Right lobe of liver (tissue), 4 donors: ENCODE data around the gene EXD3.

Experiments
- POLR2A ChIP-seq: fragments of 450-650 bp; IDR thresholded peaks from one replicate; pipeline ENCODE4 v1.6.1; 2017; ENCODE audit warnings: antibody characterized with exemption, mild to moderate bottlenecking
- TF ChIP-seq, protein P1 (sequence below), 4 donors: fragments of 200-600 bp in 3 of 4; fragments of 450-650 bp in 1 of 4; IDR thresholded peaks; one replicate each; pipeline versions ENCODE4 v1.5.1 to v1.8.0; 2016 to 2022; ENCODE audit warnings: antibody characterized with exemption in 4 of 4, mild to moderate bottlenecking in 2 of 4
- donor health status: DM: no; HTN: no; CAD: no.
- donor health status: DM: no; HTN: no; CAD: no.
- donor health status: DM: no; HTN: yes; CAD: no.

DNA sequence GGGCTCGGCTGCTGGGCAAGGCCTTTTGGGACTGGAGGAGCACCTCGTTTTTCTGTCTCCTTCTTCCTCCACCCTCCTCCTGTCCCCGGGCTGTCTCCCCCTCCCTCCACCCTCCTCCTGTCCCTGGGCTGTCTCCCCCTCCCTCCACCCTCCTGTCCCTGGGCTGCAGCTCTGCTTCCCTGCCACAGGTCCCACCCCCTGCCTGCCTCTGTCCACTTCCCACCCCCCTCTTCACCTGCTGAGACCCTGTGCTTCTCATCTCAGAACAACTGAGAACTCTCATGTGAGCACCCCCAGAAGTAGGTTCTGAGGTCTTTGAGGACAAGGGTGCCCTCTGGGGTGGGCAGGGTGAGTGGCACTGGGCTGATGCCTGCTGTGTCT lies 151.3 kb downstream of the EXD3 start:
- TF ChIP-seq, protein P1, sequence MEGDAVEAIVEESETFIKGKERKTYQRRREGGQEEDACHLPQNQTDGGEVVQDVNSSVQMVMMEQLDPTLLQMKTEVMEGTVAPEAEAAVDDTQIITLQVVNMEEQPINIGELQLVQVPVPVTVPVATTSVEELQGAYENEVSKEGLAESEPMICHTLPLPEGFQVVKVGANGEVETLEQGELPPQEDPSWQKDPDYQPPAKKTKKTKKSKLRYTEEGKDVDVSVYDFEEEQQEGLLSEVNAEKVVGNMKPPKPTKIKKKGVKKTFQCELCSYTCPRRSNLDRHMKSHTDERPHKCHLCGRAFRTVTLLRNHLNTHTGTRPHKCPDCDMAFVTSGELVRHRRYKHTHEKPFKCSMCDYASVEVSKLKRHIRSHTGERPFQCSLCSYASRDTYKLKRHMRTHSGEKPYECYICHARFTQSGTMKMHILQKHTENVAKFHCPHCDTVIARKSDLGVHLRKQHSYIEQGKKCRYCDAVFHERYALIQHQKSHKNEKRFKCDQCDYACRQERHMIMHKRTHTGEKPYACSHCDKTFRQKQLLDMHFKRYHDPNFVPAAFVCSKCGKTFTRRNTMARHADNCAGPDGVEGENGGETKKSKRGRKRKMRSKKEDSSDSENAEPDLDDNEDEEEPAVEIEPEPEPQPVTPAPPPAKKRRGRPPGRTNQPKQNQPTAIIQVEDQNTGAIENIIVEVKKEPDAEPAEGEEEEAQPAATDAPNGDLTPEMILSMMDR (IDR thresholded peaks at IDR 0.05): no peak
- no peak for TF ChIP-seq POLR2A
